HG03342 (cell line): ENCODE results near the gene RPRD2.
A peak's percentile ranks its signal among the peaks of the same experiment; 100 is the strongest.

Experiments used
- ATAC-seq: cut with Tn5 transposase; IDR thresholded peaks from one replicate; pipeline ENCODE4 v1.9.1; 2021; ENCODE audit warnings: mild to moderate bottlenecking, moderate library complexity; ENCODE audit not compliant: unreplicated experiment

Gene RPRD2

GRCh38 chr1:150469291-150469690 is 105.3 kb downstream of the RPRD2 start:
- no peak for ATAC-seq

GRCh38 chr1:150472601-150473200 is 108.8 kb downstream of the RPRD2 start:
- ATAC-seq: no peak

GRCh38 chr1:150473659-150474058 is 109.7 kb downstream of the RPRD2 start:
- no peak for ATAC-seq

GRCh38 chr1:150474869-150475268 is 110.9 kb downstream of the RPRD2 start:
- ATAC-seq: no peak

GRCh38 chr1:150476754-150477153 is 112.8 kb downstream of the RPRD2 start:
- ATAC-seq: no peak

GRCh38 chr1:150477320-150477719 is 113.4 kb downstream of the RPRD2 start:
- ATAC-seq: no peak

GRCh38 chr1:150477733-150478132 is 113.8 kb downstream of the RPRD2 start:
- ATAC-seq: no peak

- ATAC-seq: no peak
Measured at GRCh38 chr1:150479370-150479769, 115.4 kb downstream of the RPRD2 start.

GRCh38 chr1:150479927-150480352 is 116.0 kb downstream of the RPRD2 start:
- no peak for ATAC-seq

GRCh38 chr1:150484431-150484830 is 120.5 kb downstream of the RPRD2 start:
- ATAC-seq: no peak

GRCh38 chr1:150484861-150485260 is 120.9 kb downstream of the RPRD2 start:
- ATAC-seq: no peak

GRCh38 chr1:150486966-150487762 is 123.2 kb downstream of the RPRD2 start, which contains the start of gene TARS2:
Gene TARS2 (plus strand): TSS chr1:150487419. CDS start chr1:150487451, 32 bp downstream.
- peak; percentile 99 for ATAC-seq

- ATAC-seq: no peak
Measured at GRCh38 chr1:150487763-150488115, 123.8 kb downstream of the RPRD2 start.

GRCh38 chr1:150493175-150493574 is 129.2 kb downstream of the RPRD2 start:
- no peak for ATAC-seq

- no peak for ATAC-seq
Measured at GRCh38 chr1:150498342-150498741, 134.4 kb downstream of the RPRD2 start.

GRCh38 chr1:150505431-150505830 is 141.5 kb downstream of the RPRD2 start:
- ATAC-seq: no peak

GRCh38 chr1:150507912-150508864 is 144.2 kb downstream of the RPRD2 start, which contains the start of gene ECM1:
Gene ECM1 (plus strand): TSS chr1:150508109. CDS start chr1:150508210, 101 bp downstream.
- no peak for ATAC-seq

GRCh38 chr1:150508982-150509381 is 145.0 kb downstream of the RPRD2 start:
- ATAC-seq: no peak

- ATAC-seq: no peak
Measured at GRCh38 chr1:150511551-150511950, 147.6 kb downstream of the RPRD2 start.

GRCh38 chr1:150511985-150512660 is 148.2 kb downstream of the RPRD2 start:
- no peak for ATAC-seq

GRCh38 chr1:150512846-150513245 is 148.9 kb downstream of the RPRD2 start:
- no peak for ATAC-seq
